ENCODE results near the gene TOLLIP. TPM values are rescaled to one million over a fixed set of nuclear protein-coding genes. Genes with fewer than 3 reads are reported as not detected.

Gene TOLLIP
- total RNA-seq, 1 experiment from 2014 or later = 32.3 TPM

- Histone ChIP-seq H3K4me2 (ENCODE audit: insufficient read depth, insufficient read length, low read length) (no peak overlapping the region), H2AK5ac (ENCODE audit: insufficient read length, low read length) (no peak overlapping the region), H2BK120ac (ENCODE audit: low read depth, low read length, poor library complexity, severe bottlenecking) (no peak overlapping the region), H3K4me1 (ENCODE audit: insufficient read depth, low read length) (no peaks in the 10 kb centered on the region), H2AFZ (ENCODE audit: low read length) (no peak overlapping the region), H4K5ac (ENCODE audit: insufficient read length, low read depth, low read length) (no peak overlapping the region), H3K9me3 (ENCODE audit: control insufficient read depth, low read depth, low read length) (no peaks in the 10 kb centered on the region), H3K9ac (ENCODE audit: extremely low read depth, insufficient read length, low read length) (no peak overlapping the region), H3T11ph (ENCODE audit: low read length) (no peak overlapping the region), H3K27me3 (ENCODE audit: insufficient read depth, low read length) (no peaks in the 10 kb centered on the region), H3K56ac (ENCODE audit: insufficient read length, low read depth, low read length) (no peak overlapping the region), H2BK12ac (ENCODE audit: insufficient read length, low read depth, low read length) (no peak overlapping the region), H3K79me1 (ENCODE audit: insufficient read depth, low read depth, low read length, poor library complexity, severe bottlenecking) (no peaks in the 10 kb centered on the region), H2BK15ac (ENCODE audit: low read depth, low read length) (no peak overlapping the region), H2BK20ac (ENCODE audit: low read depth, low read length, poor library complexity, severe bottlenecking) (no peak overlapping the region), H4K91ac (ENCODE audit: insufficient read length, low read depth, low read length) (no peak overlapping the region), H3K79me2 (ENCODE audit: insufficient read depth, low read length) (no peaks in the 10 kb centered on the region), H3K4ac (ENCODE audit: low read depth, low read length) (no peak overlapping the region), H2BK5ac (ENCODE audit: insufficient read length, low read length) (no peak overlapping the region), H3K27ac (ENCODE audit: insufficient read length, low read depth, low read length) (no peak overlapping the region), H3K14ac (ENCODE audit: insufficient read depth, low read length) (no peak overlapping the region), H4K8ac (replicated peaks; ENCODE audit: insufficient read length, low read depth, low read length) (no peak overlapping the region), H3K18ac (ENCODE audit: insufficient read length, low read depth, low read length) (no peak overlapping the region), H4K20me1 (ENCODE audit: control insufficient read depth, insufficient read depth, insufficient read length) (no peaks in the 10 kb centered on the region), H3K23me2 (ENCODE audit: insufficient read length, low read depth, low read length, poor library complexity, severe bottlenecking) (no peaks in the 10 kb centered on the region), H3K23ac (ENCODE audit: insufficient read length, low read depth, low read length) (no peak overlapping the region)
- no peak overlapping the region for H3K27ac Mint-ChIP-seq
- no CpG with 5 or more reads among the region's 22 CpGs for WGBS (ENCODE audit: extremely low coverage, insufficient read length, low lambda C conversion rate)
- H3K36me3 Mint-ChIP-seq (ENCODE audit: insufficient read depth in 1 of 3, low read depth in 3 of 3) = no peaks in the 10 kb centered on the region
- peak; percentile 14 for DNase-seq
- no peaks in the 10 kb centered on the region for H3K4me1 Mint-ChIP-seq
- TF ChIP-seq CTCF (conservative IDR thresholded peaks at IDR 0.05) = no peak
- H3K27me3 Mint-ChIP-seq (ENCODE audit: low read depth) = no peaks in the 10 kb centered on the region; the same call in 1 of the 2 replicates
- H3K4me3 Mint-ChIP-seq = no peak overlapping the region
- no peaks in the 10 kb centered on the region for H3K9me3 Mint-ChIP-seq
These were observed 75.2 kb downstream of the TOLLIP start for GRCh38 chr11:1234054-1234720.

Data from H9 (cell line).